ENCODE results near the gene TMX3.

Gene TMX3, protein sequence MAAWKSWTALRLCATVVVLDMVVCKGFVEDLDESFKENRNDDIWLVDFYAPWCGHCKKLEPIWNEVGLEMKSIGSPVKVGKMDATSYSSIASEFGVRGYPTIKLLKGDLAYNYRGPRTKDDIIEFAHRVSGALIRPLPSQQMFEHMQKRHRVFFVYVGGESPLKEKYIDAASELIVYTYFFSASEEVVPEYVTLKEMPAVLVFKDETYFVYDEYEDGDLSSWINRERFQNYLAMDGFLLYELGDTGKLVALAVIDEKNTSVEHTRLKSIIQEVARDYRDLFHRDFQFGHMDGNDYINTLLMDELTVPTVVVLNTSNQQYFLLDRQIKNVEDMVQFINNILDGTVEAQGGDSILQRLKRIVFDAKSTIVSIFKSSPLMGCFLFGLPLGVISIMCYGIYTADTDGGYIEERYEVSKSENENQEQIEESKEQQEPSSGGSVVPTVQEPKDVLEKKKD

DNA sequence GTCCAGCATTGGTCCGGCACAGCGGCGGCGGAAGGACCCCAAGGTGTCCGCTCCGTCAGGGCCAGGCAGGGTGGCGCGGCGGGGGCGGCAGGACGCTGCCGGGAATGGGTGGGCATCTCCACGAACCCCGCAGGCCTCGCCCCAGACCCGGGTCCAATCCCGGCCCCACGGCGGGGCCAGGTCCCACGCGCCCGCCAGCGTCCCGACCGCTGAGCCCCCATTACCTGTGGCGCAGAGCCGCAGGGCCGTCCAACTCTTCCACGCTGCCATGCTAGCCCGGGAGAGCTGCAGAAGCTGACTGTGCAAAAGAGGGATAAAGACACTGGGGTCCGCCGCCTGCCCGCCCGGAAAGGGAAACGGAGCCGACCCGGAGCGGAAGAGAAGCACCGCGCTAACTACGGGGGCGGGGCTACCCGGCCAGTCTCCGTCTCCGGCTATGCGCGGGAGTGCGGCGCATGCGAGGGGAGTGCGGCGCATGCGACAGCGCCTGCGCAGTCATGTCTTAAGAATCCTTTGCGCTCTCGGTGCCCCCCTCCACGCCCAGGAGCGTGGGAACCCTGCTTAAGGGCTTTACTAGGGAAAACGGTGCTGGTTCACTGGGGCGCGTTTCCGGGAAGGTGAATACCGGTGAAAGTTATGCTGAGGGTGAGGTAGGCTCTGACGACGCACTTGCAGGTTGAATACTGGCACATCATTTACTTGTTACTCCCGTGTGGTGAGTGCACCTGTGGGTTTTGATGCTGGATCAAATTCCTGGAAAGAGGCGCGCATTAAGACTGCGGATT is at the start of gene TMX3:
Gene TMX3 (minus strand): TSS at position 397 of the 785 bp plus-strand sequence. CDS start 127 bp downstream, at position 270.
- peak; percentile 99 for FAIRE-seq
- DNase-seq (ENCODE audit: insufficient read length, low spot score): peak; percentile 80

DNA sequence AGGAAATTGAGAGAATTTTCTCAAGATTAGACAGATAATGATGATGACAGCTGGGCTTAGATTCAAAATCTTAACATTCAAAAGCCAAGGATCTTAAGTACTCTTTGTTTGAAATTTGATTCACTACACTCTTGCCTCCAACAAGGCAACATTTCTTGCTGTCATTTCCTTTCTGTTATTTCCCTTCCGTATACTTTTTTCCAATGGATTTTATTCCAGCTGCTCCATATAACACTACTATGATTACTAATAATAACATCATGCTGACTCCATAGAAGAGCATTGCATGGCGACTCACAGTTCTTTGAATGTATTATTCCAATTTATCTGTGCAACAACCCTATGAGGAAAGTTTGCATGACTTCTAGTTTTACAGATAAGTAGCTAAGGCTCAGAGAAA is 49.1 kb upstream of the TMX3 start:
- no peak for DNase-seq (ENCODE audit: insufficient read length, low spot score)

DNA sequence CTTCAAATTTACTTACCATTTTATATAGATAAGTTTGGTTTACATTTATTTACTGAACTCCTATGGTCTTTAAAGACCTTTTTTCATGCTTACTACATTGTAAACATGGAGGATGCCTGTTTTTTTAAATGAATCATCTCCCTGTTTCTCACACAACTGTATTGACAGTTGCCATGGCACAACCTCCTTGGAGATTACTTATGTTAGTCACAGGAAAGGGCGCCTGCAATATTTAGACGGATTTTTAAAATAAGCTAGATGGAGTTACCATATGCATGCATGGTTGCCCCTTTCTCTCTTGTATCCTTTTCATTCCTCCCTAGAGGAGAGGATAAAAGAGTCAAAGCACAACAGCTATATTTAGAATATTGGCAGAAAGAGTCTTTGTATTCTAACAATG is 48.2 kb upstream of the TMX3 start:
- no peak for FAIRE-seq
- DNase-seq (ENCODE audit: insufficient read length, low spot score): no peak

More for the DNA sequence above, 49.1 kb upstream of the TMX3 start:
- no peak for FAIRE-seq

DNA sequence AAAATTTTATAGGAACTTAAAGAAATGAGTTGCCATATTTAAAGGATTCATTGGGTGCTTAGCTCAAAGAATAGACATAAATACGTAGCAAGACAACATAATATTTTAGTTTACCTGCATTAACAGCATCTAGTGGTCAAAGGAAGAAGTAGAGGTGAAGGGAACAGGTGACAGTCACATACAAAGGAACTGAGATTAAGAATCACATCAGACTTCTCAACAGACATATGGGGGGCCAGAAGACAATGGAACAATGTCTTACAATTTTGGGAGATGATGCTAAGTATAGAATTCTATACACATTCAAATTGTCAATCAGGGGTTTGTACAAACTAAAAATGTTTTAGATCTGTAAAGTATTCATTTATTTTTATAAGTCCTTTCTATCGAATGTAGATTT is 44.4 kb upstream of the TMX3 start:
- FAIRE-seq (no peak), DNase-seq (ENCODE audit: insufficient read length, low spot score) (no peak)

DNA sequence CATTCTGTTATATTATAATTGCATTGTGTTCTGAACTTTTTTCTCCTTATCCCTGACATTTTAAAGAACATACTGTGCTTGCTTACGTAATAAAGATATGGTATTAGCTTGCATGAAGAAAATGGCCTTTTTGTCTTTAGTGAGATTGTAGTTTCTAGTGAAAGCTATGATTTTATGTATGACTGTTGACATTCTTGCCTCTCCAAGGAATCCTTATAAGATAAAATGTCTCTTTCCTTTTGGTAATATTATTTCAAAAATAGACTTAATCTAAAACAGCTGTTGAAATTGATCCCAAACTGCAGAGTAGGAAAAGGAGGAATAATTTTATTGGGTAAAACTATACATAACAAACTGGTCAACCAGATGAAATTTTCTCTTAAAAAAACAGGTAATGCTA is 42.2 kb upstream of the TMX3 start:
- DNase-seq (ENCODE audit: insufficient read length, low spot score) (no peak), FAIRE-seq (no peak)

DNA sequence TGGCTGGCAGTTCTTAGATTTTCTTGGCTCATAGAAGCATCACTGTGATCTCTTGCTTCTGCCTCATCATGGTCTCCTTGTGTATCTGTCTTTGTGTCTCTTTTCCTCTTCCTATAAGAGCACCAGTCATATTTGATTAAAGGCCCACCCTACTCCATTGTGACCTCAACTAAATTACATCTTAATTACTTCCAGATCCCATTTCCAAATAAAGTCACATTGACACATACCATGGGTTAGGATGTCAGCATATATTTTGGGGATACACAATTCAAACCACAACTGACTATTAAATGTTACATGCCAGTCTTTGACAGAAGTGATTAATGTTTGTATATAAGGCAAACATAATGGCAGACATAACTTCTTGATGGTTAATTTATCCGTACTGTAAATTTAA is 27.3 kb upstream of the TMX3 start:
- FAIRE-seq (no peak), DNase-seq (ENCODE audit: insufficient read length, low spot score) (no peak)

DNA sequence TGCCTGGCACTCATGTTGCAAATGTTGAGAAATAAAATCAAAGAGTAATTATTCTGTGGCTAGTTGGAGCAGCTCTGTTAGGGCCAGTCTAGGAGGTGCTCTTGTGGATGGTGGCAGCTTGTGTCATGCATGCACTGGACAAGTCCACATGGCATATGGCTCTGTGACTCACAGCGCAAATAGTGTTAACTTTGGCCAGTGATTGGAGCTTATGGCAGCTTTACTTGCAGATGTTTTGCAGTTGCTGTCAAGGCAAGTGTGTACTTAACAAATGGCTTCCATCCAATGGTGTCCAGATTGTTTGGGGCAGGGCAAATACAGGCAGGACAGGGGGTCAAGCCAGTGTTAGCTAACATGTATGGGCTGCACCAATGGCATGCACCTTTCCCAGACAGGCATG is 26.1 kb upstream of the TMX3 start:
- DNase-seq (ENCODE audit: insufficient read length, low spot score): no peak

DNA sequence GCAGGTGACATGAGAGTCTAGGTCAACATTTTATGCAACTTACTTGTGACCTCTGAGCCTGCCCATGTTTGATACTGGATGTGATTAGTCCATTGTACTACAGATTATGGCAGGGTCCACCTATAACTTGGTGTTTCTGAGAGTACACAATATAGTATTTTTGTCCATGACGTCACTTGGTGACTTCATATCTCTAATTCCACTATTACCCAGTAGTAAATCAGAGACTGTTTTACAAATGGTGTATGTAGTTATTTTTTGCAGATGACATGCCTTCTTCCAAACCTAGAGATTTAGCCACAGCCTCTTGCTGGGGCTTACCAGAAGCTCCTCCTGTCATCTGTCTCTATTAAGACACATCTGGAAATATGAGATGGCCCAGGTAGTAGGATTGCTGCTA is 24.6 kb upstream of the TMX3 start:
- no peak for FAIRE-seq
- no peak for DNase-seq (ENCODE audit: insufficient read length, low spot score)

More for the DNA sequence above, 26.1 kb upstream of the TMX3 start:
- FAIRE-seq: no peak

DNA sequence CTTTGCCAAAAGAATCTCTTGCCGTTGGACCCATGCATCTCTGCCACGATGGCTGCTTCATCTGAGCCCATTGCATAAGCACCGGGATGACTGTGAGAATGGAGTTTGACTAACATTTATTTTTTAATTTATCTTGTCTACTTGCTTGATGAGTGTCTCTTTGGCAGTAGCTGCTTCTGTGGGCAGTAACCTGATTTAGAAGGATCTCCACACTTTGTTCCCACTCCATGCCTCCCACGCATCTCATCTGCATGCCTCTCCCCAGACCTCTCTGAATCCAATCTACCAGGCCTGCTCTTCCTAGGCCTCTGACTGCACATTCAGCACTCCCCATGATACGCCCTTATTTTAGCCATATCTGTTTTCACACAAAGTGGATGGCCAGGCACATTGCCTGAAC is 23.7 kb upstream of the TMX3 start:
- DNase-seq (ENCODE audit: insufficient read length, low spot score): no peak
- no peak for FAIRE-seq

DNA sequence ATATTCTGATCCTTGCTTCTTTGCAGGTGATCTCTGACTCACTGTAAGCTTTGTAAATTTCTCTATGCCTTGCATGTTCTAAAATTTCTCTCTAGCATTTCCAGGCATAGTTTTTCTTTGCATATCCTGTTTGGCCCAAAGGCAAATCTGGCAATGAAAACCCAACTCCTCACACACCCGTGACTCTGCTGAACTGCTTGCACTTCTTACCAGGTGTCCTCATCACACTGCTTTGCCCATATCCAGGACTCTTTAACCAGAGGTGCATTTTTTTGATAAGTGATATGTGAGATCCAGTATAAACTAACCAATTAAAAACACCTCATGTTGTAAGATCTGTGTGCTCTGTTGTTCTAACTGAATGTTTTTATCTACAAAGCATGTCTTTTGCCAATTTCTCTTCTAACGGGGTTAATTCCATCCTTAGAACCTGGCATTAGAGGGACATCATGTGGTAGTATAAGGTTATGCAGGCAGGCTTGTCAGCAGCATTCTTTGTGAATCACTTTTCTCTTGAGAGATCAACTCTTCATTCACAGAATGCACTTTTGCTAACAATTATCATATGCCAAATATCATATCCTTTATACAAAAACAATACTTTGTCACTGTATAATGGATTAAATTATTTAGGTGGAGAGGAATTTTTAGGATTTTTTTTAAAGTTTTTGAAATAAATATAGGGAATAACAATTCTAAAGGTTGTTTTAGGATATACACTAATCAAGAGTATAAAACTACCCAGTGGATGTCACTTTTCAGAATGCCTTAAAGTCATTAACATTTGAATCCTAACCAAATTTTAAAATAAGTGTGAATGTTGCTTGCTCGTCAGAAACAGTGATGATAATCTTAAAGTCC is 20.8 kb upstream of the TMX3 start:
- peak; percentile 27 for DNase-seq (ENCODE audit: insufficient read length, low spot score)
- peak; percentile 90 for FAIRE-seq

DNA sequence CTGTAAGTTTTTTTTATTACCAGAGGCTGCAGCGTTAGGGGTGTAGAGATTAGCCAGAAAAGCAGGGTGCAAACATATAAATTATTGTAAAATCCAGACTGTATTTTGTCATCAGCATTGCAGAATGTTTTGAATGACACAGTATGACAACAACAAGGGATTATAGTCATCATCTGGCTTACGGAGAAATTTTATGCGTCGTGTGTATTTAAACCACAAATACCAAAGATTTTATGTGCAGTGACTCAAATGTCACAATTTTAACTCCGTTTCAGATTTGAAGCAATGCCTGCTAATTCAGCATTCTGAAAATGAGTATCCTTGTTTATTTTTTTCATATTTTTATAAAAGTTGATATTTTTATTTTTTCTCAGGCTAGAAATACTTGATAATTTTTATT is 19.4 kb upstream of the TMX3 start:
- DNase-seq (ENCODE audit: insufficient read length, low spot score) (no peak), FAIRE-seq (no peak)

DNA sequence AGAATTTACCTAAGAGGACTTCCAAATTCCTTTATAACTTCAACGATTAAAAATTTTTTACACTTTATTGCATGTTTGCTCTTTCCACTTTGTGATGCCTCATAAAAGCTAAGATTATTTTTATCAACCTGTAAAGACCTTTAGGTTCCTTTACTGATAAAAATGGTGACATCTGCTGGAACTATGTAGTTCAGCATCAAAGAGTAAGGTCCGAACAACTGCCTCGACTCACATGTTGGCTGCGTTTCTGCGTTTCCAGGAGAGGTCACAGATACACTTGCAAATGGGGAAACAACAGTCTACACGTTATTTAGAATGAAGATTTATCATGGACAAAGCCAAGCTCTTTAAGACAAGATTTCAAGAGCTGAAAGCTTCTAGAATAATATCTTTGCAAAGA is 18.8 kb upstream of the TMX3 start:
- DNase-seq (ENCODE audit: insufficient read length, low spot score) (no peak), FAIRE-seq (no peak)

DNA sequence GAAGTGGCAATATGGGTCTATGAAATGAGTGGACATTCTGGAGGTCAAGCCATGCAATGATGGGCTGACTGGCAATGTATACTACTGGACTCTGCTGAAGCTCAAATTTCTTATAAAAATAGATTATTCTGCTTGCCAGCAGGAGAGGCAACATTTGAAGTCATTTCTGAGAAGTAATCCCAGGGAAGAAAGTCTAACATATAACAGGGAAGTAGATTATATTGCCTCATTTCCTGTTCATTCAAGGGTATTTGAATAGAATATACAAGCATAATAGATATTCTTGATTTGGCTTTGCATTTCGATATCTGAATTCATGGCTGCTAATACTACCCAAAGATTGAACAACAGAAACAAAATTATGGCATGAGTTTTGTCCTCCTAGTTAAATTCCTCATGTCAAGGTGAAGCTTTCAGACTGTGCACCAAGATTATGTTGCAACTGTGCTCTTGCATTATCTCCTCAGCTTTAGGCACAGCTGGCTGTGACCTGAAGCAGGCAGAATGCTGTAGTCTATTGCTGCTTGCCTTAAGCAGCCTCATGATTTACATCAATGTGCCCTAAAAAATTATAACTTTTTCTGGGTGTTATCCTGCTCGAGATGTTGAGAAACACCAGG is 13.3 kb upstream of the TMX3 start:
- FAIRE-seq: no peak
- DNase-seq (ENCODE audit: insufficient read length, low spot score): no peak

DNA sequence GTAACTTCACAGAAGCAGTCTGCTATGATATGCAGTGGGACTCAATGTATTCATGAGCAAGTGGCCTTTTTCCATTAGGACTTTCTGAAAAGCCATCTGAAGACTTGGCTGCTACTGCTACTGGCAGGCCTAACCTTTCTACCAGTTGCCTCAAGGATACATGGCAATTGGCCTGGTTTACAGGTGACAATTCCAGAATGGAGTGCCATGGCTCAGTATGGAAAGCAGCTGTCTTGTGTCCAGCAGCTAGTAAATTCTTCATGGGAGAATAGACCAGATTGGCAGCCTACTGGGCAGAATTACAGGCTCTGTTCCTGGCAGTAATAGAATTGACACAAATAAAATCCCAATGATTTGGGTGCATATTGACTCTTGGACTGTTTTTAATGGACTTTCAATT is 12.6 kb upstream of the TMX3 start:
- FAIRE-seq (no peak), DNase-seq (ENCODE audit: insufficient read length, low spot score) (no peak)

DNA sequence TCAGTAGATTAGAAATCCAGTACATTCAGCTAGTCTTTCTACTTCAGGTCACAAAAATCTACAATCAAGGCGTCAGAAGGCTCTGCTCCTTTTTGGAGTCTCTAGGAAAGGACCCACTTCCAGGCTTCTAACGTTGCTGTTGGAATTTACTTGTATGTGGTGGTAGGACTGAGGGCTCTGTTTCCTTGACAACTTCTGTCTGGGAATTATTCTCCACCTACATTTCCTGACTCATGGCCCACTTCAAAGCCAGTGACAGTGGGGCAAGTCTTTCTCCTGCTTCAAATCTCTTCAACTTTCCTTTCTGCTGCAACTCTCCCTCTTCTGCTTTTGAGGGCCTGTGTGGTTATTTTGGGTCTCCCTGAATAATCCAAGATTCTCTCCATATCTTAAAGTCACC is 10.4 kb upstream of the TMX3 start:
- FAIRE-seq (no peak), DNase-seq (ENCODE audit: insufficient read length, low spot score) (no peak)

DNA sequence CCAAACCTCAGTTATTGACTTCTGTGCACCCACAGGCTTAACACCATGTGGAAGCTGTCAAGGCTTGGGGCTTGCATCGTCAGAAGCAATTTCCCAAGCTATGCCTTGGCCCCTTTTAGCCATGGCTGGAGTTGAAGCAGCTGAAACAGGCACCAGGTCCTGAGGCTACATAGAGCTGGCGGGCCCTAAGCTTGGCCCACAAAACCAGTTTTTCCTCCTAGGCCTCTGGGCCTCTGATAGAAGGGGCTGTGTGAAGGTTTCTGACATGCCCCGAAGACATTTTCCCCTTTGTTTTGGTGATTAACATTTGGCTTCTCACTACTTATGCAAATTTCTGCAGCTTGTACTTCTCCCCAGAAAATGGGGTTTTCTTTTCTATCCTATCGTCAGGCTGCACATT is 9.1 kb upstream of the TMX3 start:
- DNase-seq (ENCODE audit: insufficient read length, low spot score): no peak
- FAIRE-seq: no peak

DNA sequence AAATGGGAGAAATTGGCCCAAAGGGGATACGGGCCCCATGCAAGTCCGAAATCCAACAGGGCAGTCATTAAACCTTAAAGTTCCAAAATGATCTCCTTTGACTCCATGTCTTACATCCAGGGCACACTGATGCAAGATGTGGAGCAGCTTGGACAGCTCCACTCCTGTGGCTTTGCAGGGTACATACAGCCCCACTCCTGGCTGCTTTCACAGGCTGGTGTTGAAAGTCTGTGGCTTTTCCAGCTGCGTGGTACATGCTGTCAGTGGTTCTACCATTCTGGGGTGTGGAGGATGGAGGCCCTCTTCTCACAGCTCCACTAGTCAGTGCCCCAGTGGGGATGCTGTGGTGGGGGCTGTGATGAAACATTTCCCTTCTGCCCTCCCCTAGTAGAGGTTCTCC is 8.6 kb upstream of the TMX3 start:
- DNase-seq (ENCODE audit: insufficient read length, low spot score) (no peak), FAIRE-seq (no peak)

DNA sequence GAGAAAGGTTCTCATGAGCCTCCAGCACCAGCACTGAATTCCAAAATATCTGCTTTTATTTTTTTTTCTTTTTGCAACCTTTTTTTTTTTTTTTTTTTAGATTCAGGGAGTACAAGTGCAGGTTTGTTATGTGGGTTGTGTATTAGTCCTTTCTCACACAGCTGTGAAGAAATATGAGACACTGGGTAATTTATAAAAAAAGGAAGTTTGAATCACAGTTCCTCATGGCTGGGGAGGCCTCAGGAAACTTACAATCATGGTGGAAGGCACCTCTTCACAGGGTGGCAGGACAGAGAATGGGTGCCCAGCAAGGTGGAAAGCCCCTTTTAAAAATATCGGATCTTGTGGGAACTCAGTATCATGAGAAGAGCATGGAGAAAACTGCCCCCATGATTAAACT is 7.9 kb upstream of the TMX3 start:
- no peak for FAIRE-seq
- DNase-seq (ENCODE audit: insufficient read length, low spot score): no peak

DNA sequence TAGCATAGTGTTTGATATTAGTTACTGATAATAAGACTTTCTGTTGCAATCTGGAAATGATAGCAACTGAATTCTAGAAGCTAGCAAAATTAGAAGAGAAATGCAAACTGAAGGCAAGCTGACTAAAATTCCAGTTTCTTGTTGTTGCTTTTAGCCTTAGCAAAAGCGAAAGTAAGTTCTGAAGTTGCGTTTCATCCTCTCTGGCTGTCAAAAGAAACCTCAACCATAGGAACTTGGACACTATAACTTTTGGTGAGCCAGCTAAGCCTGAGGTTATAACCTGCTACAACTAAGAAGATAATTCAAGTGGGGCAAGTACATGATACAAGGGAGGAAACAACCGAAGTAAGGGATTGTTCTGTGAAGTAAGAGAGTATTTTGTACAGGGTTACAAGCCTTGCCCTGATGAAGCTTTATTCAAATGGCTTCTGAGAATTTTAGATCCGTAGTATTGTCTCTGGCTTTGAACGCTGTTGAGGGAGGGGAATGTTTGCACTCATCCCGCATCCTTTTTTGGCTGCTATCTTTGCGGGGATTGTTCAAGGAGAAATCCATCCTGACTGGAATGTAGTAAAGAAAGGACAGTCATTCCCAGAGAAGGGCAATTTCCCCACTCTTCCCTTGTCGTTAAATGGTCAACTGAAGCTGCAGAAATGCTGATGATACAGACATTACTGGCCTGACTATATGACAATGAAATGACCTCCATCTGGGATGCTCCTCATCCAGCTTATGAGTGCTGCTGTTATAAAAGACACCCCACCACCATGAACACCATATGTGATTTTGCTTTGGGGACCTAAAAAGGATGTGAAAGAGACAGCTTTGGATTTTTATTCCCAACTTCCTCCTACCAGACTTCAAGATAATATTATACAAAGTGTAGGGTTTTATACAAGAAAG is 7.0 kb upstream of the TMX3 start:
- DNase-seq (ENCODE audit: insufficient read length, low spot score): peak; percentile 24
- peak; percentile 95 for FAIRE-seq

DNA sequence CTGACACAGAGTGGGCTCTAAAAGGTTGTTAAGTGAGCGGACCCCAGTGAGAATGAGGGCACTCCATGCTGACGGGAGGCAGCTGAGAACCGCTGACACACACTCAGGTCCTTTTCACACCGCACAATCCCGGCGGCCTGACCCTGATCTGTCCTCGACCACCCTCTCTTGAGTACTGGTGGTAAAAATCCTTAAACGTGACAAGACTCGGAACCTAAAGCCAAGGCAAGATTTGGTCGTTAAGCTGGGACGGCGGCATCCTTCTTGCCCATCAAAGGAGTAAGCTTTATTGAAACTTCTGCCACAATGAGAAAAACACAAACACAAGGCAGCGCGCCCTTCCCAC is 569 bp downstream of the TMX3 start:
- no peak for DNase-seq (ENCODE audit: insufficient read length, low spot score)
- peak; percentile 35 for FAIRE-seq

Measured in GM19239 (cell line).